Gastrocnemius medialis (tissue), 4 donors: Measurements from ENCODE around the gene GRAMD2B. TPM values are rescaled to one million over a fixed set of nuclear protein-coding genes. Genes with fewer than 3 reads are reported as not detected.

ENCODE experiments used
- ATAC-seq, 2 donors: fragments of 150-250 bp; one replicate each; pipeline ENCODE4 v1.9.1; 2016
- DNase-seq, 2 donors: peaks; one replicate each; pipeline ENCODE4 v3.0.0-alpha.2; 2019
- H3K27ac ChIP-seq, 4 donors: fragments of 200-600 bp; sonication (generic); 1 replicate in 1 of 4; 2 replicates in 3 of 4; pipeline ENCODE4 v1.5.1; 2016 to 2018; ENCODE audit warnings: mild to moderate bottlenecking in 2 of 4, moderate library complexity in 1 of 4
- H3K27me3 ChIP-seq, 3 donors: fragments of 200-600 bp; sonication (generic) in 2 of 3; 1 replicate in 1 of 3; 2 replicates in 2 of 3; pipeline versions ENCODE4 v1.5.1 to v1.6.0; 2016 to 2019; ENCODE audit warnings: mild to moderate bottlenecking in 1 of 3, moderate library complexity in 1 of 3
- H3K36me3 ChIP-seq, 2 donors: fragments of 200-600 bp; sonication (generic) in 1 of 2; one replicate each; pipeline ENCODE4 v1.5.1; 2017 to 2018
- H3K4me1 ChIP-seq, 2 donors: fragments of 200-600 bp; sonication (generic) in 1 of 2; one replicate each; pipeline ENCODE4 v1.5.1; 2016 to 2017; ENCODE audit warnings: mild to moderate bottlenecking in 2 of 2
- H3K4me3 ChIP-seq, 4 donors: fragments of 200-600 bp; sonication (generic) in 3 of 4; 1 replicate in 1 of 4; 2 replicates in 3 of 4; pipeline ENCODE4 v1.5.1; 2016 to 2019; ENCODE audit warnings: mild to moderate bottlenecking in 2 of 4
- H3K9me3 ChIP-seq, 3 donors: fragments of 200-600 bp; sonication (generic) in 2 of 3; 1 replicate in 1 of 3; 2 replicates in 2 of 3; pipeline ENCODE4 v1.5.1; 2016 to 2019
- CTCF ChIP-seq, 5 experiments: fragments of 450-650 bp in 3 of 5; fragments of 200-600 bp in 2 of 5; sonication (generic) in 2 of 5; IDR thresholded peaks in 4 of 5; conservative IDR thresholded peaks in 1 of 5; 1 replicate in 4 of 5; 2 replicates in 1 of 5; pipeline ENCODE4 v1.5.1; 2016 to 2019; ENCODE audit warnings: antibody characterized with exemption in 5 of 5, mild to moderate bottlenecking in 3 of 5, moderate library complexity in 3 of 5
- POLR2A ChIP-seq, 2 donors: fragments of 450-650 bp; IDR thresholded peaks; one replicate each; pipeline ENCODE4 v1.6.1; 2017; ENCODE audit warnings: antibody characterized with exemption in 2 of 2, mild to moderate bottlenecking in 2 of 2, moderate library complexity in 2 of 2
- in situ Hi-C, 4 donors: fragments of 200-750 bp; cut with MboI; loops; one replicate each; pipeline versions ENCODE4 v1.15.0 to v1.8.0; 2017; ENCODE audit warnings: low sequenced_read_pairs in 4 of 4
- intact Hi-C: fragments of 100-400 bp; cut with DNase I; formaldehyde crosslinking; loops from one replicate; pipeline ENCODE4 v1.15.1; 2023; ENCODE audit warnings: low total_unique reads
- total RNA-seq, 4 donors: library from RNA; depleted of rRNA; stranded (reverse); fragments of >200 nt; gene quantifications; one replicate each; pipeline versions ENCODE4 v1.1.0 to v1.2.3, GENCODE V29; 2016

Gene GRAMD2B
- total RNA-seq, 4 donors from 2014 or later, result 4.6 to 10.4 (median 8.9) TPM

- TF ChIP-seq POLR2A (IDR thresholded peaks at IDR 0.05), result no peak
- TF ChIP-seq CTCF (IDR thresholded peaks at IDR 0.05 in 4 of 5, conservative IDR thresholded peaks at IDR 0.05 in 1 of 5), result no peak
- Histone ChIP-seq H3K9me3 (no peaks in the 10 kb centered on the region), H3K27ac (no peak overlapping the region), H3K36me3 (no peaks in the 10 kb centered on the region), H3K27me3 (no peaks in the 10 kb centered on the region), H3K4me1 (peaks cover 0 to 8% of the 10 kb centered on the region in 2 donors), H3K4me3 (no peak overlapping the region)
- ATAC-seq (no peak), DNase-seq (no peak)
- intact Hi-C loops (no loop called here), in situ Hi-C loops (no loop called here)
These were observed 25.5 kb downstream of the GRAMD2B start for GRCh38 chr5:126448720-126449119.

- in situ Hi-C loops (no loop called here), intact Hi-C loops (no loop called here)
- Histone ChIP-seq H3K27me3 (no peaks in the 10 kb centered on the region), H3K4me1 (peaks cover 8% of the 10 kb centered on the region in 2 donors), H3K4me3 (no peak overlapping the region), H3K9me3 (no peaks in the 10 kb centered on the region), H3K27ac (peak overlapping the region in 2 of 4 donors; percentile 18 to 32), H3K36me3 (no peaks in the 10 kb centered on the region)
- ATAC-seq (peak; percentile 56 to 66), DNase-seq (no peak)
- TF ChIP-seq POLR2A (IDR thresholded peaks at IDR 0.05) (no peak), CTCF (IDR thresholded peaks at IDR 0.05 in 4 of 5, conservative IDR thresholded peaks at IDR 0.05 in 1 of 5) (no peak)
These were observed 26.6 kb downstream of the GRAMD2B start for GRCh38 chr5:126449751-126450271.

GRCh38 chr5:126450346-126450745, 27.1 kb downstream of the GRAMD2B start:
- H3K27me3 ChIP-seq, result no peaks in the 10 kb centered on the region
- in situ Hi-C loops, result no loop called here
- no peaks in the 10 kb centered on the region for H3K36me3 ChIP-seq
- no peak for DNase-seq
- no peak for ATAC-seq
- intact Hi-C loops, result no loop called here
- H3K27ac ChIP-seq, result no peak overlapping the region
- TF ChIP-seq POLR2A (IDR thresholded peaks at IDR 0.05) (no peak), CTCF (IDR thresholded peaks at IDR 0.05 in 4 of 5, conservative IDR thresholded peaks at IDR 0.05 in 1 of 5) (no peak)
- no peaks in the 10 kb centered on the region for H3K9me3 ChIP-seq
- no peak overlapping the region for H3K4me3 ChIP-seq
- peaks cover 8% of the 10 kb centered on the region in 2 donors for H3K4me1 ChIP-seq

DNA sequence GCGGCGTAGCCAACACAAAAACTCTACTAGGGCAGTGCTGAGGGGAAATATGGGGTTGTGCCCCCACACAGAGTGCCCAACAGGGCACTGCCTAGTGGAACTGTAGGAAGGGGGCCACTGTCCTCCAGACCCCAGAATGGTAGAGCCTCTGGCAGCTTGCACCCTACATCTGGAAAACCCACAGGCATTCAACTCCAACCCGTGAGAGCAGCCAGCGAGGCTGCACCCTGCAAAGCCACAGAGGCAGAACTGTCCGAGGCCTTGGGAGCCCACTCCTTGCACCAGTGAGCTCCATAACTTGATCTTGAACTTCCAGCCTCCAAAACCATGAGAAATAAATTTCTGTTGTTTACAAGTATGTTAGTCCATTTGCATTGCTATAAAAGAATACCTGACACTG, 27.7 kb downstream of the GRAMD2B start:
- Histone ChIP-seq H3K27me3 (no peaks in the 10 kb centered on the region), H3K4me3 (no peak overlapping the region), H3K27ac (no peak overlapping the region), H3K36me3 (no peaks in the 10 kb centered on the region), H3K9me3 (no peaks in the 10 kb centered on the region), H3K4me1 (peaks cover 8% of the 10 kb centered on the region in 2 donors)
- DNase-seq (no peak), ATAC-seq (no peak)
- in situ Hi-C loops, result no loop called here
- intact Hi-C loops, result no loop called here
- TF ChIP-seq POLR2A (IDR thresholded peaks at IDR 0.05), result no peak
- no peak for TF ChIP-seq CTCF (IDR thresholded peaks at IDR 0.05 in 4 of 5, conservative IDR thresholded peaks at IDR 0.05 in 1 of 5)

GRCh38 chr5:126452477-126452876, 29.3 kb downstream of the GRAMD2B start:
- no peak for DNase-seq
- Histone ChIP-seq H3K4me3 (no peak overlapping the region), H3K27me3 (no peaks in the 10 kb centered on the region), H3K9me3 (no peaks in the 10 kb centered on the region), H3K4me1 (peaks cover 8% of the 10 kb centered on the region in 2 donors), H3K36me3 (no peaks in the 10 kb centered on the region), H3K27ac (no peak overlapping the region)
- intact Hi-C loops (no loop called here), in situ Hi-C loops (no loop called here)
- ATAC-seq, result no peak
- TF ChIP-seq POLR2A (IDR thresholded peaks at IDR 0.05) (no peak), CTCF (IDR thresholded peaks at IDR 0.05 in 4 of 5, conservative IDR thresholded peaks at IDR 0.05 in 1 of 5) (no peak)
